Measurements from ENCODE around the gene TMEM151B.

TMEM151B gene

GRCh38 chr6:44249082-44249748, 21.0 kb upstream of the TMEM151B start:
- no peak for DNase-seq (ENCODE audit: low read depth in 2 of 2)
- H3K4me3 ChIP-seq (replicated peaks in 1 of 2; ENCODE audit: low read depth in 2 of 2, low read length in 2 of 2), result peak overlapping the region; percentile 82 to 90
- TF ChIP-seq CTCF (IDR thresholded peaks at IDR 0.05; ENCODE audit: low read depth, low read length), result no peak

GRCh38 chr6:44250067-44250717, 20.1 kb upstream of the TMEM151B start:
- TF ChIP-seq CTCF (IDR thresholded peaks at IDR 0.05; ENCODE audit: low read depth, low read length), result no peak
- H3K4me3 ChIP-seq (replicated peaks in 1 of 2; ENCODE audit: low read depth in 2 of 2, low read length in 2 of 2), result no peak overlapping the region
- no peak for DNase-seq (ENCODE audit: low read depth in 2 of 2)

- H3K4me3 ChIP-seq (replicated peaks in 1 of 2; ENCODE audit: low read depth in 2 of 2, low read length in 2 of 2), result no peak overlapping the region
- no peak for DNase-seq (ENCODE audit: low read depth in 2 of 2)
- TF ChIP-seq CTCF (IDR thresholded peaks at IDR 0.05; ENCODE audit: low read depth, low read length), result no peak
Measured at GRCh38 chr6:44250718-44251123, 19.5 kb upstream of the TMEM151B start.

GRCh38 chr6:44251576-44252524, 18.4 kb upstream of the TMEM151B start:
- no peak overlapping the region for H3K4me3 ChIP-seq (replicated peaks in 1 of 2; ENCODE audit: low read depth in 2 of 2, low read length in 2 of 2)
- no peak for DNase-seq (ENCODE audit: low read depth in 2 of 2)
- no peak for TF ChIP-seq CTCF (IDR thresholded peaks at IDR 0.05; ENCODE audit: low read depth, low read length)

- TF ChIP-seq CTCF (IDR thresholded peaks at IDR 0.05; ENCODE audit: low read depth, low read length), result peak; percentile 43
- peak; percentile 39 to 52 for DNase-seq (ENCODE audit: low read depth in 2 of 2)
- no peak overlapping the region for H3K4me3 ChIP-seq (replicated peaks in 1 of 2; ENCODE audit: low read depth in 2 of 2, low read length in 2 of 2)
Measured at GRCh38 chr6:44253307-44254101, 16.7 kb upstream of the TMEM151B start.
